SIG-M5 treated with dmso at 0.1 percent for 504 hours (cell line): ENCODE measurements around the gene ZC3H7B.

ENCODE experiments used
- DNase-seq: peaks from one replicate; lab custom pipeline; 2025; ENCODE audit not compliant: unreplicated experiment; lab: John Stamatoyannopoulos, UW

Gene ZC3H7B

DNA sequence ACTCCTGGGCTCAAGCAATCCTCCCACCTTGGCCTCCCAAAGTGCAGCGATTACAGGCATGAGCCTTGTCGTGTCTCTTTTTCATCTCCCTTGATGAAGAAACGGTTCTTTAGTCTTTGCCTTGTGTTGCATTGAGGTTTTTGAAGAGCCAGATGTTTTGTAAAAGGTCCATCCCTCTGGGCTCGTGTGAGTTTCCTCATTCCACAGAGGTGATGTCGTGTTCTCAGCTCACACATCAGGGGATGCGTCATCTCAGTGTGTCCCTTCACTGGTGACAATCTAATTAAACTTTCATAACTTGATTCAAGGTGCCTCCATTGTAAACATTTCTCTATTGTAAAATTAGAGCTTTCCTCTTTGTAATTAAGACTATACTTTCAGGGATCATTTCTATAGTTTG is 50.7 kb downstream of the ZC3H7B start:
- no peak for DNase-seq

DNA sequence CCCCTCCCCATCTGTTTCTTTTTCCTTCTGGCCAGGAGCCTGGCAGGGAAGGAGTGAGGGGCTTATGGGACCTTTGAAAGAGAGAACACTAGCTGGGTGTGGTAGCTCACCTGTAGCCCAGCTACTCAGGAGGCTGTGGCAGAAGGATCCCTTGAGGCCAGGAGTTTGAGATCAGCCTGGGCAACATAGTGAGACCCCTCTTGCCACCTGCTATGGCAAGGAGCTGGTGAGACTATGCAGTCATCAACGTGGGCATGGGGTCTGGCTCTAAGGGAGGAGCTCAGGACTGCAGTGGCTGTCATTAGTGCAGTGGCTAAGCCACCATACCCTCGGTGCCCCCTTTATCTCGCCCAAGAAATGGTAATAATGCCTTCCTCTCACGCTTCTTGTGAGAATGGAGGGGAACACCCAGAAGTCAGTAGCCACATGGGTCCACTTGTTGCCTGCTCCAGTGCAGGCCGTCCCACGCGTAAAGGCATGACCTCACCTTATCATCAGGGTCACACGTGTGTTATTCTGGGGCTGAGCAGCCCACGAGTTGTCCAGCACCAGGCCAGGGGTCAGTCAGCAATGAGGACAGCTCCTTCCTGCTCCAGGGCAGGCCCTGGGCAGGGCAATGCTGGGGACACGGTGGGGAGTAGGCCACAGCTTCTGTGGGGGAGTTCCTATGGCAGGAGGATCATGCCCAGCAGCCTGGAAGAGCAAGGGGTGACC is 52.7 kb downstream of the ZC3H7B start:
- DNase-seq = no peak

DNA sequence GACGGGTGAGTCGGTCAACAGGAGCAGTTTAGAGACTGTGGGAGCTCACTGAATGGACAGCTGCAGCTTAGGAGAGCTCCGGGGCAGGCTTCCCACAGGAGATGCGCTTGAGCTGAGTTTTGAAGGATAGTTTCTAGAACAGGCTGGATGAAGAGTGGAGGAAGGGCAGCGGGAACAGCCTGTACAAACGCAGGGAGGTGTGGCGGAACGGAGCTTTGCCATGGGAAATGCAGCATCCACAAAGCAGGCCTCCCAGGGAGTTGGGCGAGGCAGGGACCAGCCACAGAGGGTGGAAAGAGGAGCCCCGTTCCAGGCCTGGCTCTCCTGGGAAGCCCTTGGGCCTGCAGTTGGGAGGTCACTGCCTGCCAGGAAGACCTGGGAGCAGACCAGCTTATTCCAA is 53.7 kb downstream of the ZC3H7B start:
- DNase-seq = no peak

GRCh38 chr22:41355895-41356294 is 54.6 kb downstream of the ZC3H7B start:
- DNase-seq = no peak

GRCh38 chr22:41356430-41357028 is 55.2 kb downstream of the ZC3H7B start:
- DNase-seq = no peak

DNA sequence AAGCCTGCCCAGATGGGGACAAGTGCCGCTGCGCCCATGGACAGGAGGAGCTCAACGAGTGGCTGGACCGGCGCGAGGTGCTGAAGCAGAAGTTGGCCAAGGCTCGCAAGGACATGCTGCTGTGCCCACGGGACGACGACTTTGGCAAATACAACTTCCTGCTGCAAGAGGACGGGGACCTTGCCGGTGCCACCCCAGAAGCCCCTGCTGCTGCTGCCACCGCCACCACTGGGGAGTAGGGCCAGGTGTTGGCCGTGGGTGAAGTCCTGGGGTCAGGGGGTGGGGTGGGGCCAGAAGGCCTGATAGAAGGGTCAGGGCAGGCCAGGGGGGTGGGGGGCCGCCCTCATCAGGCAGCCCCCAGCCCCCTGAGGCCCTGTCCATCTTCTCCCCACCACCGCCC is 55.9 kb downstream of the ZC3H7B start:
- DNase-seq = no peak

DNA sequence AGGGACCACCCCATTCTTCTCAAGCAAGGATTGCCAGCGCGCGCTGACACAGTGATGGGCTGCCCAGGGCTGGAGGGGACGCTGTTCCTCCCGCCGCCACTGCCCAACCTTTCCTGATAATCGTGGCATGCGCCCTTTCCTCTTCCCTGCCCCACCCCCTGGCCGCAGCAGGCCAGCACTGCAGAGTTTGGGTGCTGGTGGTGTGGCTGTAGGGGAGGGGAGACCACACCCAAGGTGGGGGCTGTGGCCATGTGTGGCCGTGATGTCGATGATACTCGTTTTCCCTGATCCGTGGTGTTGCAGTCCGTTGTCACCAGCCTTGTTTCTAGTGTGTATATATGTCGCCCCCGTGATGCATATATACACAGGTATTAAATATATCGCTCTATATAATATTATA is 57.6 kb downstream of the ZC3H7B start:
- no peak for DNase-seq

GRCh38 chr22:41359376-41359775 is 58.1 kb downstream of the ZC3H7B start:
- DNase-seq = no peak

DNA sequence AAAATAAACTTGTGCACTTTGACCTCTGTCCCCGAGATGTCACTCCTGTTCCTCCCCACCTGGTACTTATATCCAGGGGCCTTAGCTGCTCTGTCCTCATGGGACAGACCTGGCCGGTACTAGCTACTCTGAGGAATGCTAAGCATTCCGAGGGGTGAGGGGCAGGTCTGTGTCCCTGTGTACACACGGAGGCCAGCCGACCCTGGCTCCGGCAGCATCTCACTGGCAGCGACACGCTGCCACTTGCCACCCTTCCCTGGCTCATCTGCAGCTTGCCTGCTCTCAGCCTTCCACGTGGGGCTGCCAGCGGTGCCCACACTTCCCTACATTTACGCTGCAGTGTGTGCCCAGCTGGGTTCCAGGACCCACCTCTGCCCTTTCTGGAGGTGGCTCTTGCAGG is 58.8 kb downstream of the ZC3H7B start:
- DNase-seq = no peak

GRCh38 chr22:41361716-41362310 is 60.5 kb downstream of the ZC3H7B start:
- no peak for DNase-seq

DNA sequence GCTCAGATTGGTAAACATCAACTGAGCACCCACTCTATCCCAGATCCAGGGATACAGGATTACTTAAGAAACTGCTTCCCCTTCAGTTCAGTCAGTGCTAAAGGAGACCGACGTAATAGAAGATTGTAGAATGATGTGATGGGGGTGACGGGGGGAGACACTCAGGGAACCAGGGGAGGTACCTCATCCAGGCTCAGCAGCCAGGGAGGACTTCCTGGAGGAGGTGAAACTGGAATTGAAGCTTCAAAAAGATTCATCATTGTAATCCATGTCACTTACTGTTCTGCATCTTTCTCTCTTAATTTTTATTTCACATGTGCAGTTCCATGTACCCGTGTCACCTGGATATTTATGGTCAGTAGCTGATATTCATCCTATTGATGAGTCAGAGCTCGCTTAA is 61.3 kb downstream of the ZC3H7B start:
- no peak for DNase-seq

DNA sequence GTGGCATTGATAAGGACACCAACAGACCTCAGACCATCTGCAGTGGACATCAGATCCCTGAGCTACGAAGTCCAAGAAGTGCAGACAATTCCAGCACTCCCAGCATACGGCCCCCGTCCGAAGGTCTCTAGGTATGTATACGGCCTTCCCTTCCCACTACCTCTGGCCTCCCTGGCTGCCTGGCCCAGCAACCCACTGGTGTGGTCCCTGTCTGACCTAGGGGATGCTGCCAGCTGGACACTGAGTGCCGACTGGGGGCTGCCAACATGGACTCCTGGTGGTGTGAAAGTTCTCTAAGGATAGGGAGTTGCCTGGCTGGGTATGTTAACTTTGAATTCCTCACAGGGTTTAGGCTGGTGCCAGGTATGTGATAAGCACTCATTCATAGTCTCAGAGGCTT is 62.9 kb downstream of the ZC3H7B start:
- no peak for DNase-seq

GRCh38 chr22:41364955-41365354 is 63.6 kb downstream of the ZC3H7B start:
- DNase-seq = no peak

GRCh38 chr22:41365425-41365824 is 64.1 kb downstream of the ZC3H7B start:
- no peak for DNase-seq

DNA sequence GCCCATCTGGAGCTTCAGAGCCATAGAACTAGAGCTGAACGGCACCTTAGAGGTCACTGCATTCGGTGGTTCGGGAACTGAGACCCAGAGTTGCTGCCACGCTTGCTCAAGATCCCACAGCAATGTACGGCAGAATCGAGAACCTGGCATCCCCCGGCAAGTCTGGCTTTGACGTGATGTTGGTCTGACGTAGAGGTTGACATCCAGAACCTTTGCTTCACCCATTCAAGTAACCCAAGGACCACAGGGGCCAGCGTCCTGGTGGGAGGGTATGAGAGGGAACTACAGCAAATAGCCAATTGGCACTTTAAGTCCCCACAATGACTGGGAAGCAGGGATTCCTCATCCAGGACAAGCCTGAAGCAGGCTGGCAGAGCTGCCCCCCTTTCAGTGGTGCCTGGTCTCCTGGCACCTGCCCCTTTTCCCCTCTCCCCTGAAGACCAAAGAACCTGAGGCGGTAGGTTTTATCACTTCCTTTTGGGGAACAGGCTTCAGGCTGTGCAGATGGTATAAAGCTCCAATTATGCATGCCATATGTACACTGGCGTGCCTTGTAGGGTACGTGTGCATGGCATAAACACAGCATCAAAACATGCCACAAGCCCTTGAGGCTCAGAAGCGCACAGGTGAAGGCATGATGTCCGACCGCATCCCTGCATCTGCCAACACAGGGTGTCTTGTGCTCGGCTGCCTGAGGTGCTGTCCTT is 65.2 kb downstream of the ZC3H7B start:
- no peak for DNase-seq

DNA sequence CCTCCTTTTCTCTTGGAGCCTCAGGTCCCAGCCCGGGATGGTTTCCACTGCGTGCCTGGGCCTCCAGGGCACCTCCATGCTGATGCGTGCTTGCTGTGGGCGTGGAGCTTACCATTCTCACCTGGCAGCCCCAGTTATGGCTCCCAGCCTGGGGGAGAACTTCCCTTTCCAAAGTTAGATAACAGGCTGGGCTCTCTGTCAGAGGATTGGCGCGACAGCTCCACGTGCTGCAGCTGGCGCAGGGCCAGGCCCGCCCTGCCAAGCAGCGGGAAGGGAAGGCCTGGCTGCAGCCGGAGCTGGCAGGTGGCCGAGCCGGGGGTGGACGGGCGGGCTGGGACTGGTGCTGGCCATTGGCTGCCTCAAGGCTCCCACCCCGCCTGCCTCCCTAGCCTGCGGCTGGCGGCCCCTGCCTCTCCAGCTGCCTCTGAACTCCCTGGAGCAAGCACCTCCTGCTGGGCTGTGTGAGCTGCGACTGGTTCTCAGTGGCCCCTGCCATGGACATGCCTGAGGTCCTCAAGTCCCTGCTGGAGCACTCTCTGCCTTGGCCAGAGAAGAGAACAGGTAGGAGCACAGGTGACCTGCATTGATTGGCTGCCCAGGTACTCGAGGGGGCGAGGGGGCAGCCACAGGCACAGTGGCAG is 65.8 kb downstream of the ZC3H7B start:
- peak; percentile 61 for DNase-seq

DNA sequence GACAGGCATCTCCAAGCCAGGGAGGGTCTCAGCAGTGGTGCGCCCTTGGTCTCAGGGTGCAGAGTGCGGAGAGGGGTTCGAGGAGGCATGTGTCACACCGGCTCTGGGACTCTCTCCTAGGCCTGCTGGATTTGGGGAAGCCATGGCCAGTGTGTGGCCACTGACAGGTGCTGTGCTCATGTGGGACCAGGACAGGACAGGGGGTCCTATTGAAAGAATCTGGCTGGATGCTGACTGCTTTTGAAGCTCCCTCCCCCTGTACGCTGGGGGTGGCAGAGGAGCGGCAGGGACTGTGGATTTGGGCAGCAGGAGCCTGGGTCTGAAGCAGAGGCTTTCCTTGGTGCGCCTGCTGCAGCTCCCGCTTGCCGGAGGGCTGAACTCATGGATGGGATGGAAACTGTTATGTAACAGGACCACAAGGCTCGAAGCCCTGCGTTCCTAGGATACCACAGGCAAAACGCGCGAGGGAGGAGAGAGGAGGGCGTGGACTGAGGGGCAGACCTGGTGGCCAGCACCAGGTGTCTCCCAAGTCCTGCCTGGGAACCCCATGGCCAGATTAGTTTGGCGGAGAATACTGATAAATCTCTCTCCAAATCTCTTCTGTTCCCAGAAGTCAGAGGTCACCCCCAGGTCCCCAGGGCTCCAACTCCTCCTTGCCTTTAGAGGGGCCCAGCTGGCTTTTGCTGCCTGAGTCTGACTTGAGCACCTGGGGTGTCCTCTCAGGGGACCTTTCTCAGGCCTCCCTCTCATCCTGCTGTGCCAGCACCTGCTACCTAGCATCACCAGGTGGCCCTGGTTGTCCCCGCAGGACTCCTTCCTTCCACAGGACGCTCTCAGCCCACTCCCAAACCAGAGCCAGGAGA is 66.6 kb downstream of the ZC3H7B start:
- no peak for DNase-seq

DNA sequence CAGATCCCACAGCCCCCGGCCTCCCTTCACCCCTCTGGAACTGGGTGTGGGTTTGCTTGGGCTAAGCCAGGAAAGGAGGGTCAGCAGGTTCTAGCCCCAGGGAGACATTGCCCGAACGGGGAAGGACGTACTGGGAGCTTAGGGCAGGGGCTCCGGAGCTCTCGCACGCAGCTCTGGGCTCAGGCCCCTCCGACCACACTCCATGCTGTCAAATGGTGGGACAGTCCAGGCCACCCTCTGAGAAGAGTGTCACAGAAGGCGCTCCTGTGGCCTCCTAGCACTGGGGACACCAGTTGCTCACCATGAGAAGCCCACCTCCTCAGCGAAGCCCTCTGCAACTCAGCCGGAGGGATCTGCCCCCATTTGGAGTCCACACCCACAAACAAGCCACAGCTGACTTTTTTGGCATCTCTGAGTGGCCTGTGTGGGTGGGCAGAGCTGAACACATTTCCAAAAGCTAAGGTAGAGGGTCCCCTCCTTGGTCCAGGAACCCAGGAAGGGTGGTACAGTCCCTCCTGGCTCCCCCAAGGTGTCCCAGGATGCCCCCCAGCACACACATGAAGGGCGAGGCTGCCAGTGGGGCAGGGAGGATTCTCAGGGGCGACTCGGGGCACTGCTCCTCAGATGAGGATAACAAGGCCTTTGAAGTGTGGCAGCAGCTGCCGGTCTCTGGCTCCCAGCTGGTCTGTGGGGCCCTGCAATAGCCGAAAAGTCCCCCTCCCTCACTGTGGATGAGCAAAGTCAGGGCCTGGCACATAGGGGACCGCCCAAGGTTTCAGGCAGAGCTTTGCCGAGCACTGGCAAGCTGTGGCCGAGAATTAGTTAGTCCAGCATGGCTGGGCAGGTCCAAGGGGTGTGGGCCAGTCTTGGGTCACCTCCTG is 67.5 kb downstream of the ZC3H7B start:
- no peak for DNase-seq

DNA sequence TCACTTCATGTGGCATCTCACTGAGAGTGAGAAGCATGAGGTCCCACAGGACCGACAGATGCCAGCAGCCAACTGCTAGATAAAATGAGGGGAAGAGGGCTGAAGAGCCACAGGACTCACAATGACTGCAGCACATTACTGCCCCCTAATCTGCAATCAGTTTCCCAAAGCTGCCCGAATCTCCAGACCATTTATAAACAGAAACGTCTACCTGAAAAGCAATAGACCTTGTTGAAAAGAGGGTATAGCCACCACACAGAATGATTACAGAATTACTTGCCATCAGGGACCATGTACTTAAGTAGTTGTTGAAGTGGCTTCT is 68.1 kb downstream of the ZC3H7B start:
- DNase-seq = no peak

GRCh38 chr22:41369837-41370236 is 68.5 kb downstream of the ZC3H7B start:
- DNase-seq = no peak
